H9 (cell line): Measurements from ENCODE around the gene RPS26. TPM values are rescaled to one million over a fixed set of nuclear protein-coding genes. Genes with fewer than 3 reads are reported as not detected.
"Not testable (repeated sequence)": the region's sequence is repeated elsewhere in the genome, so short reads cannot be mapped to it uniquely, and the experiment has no call there.

ENCODE experiments used
- DNase-seq: peaks from one replicate; pipeline ENCODE4 v3.0.0-alpha.2; 2017
- H2AFZ ChIP-seq: one replicate; pipeline ENCODE4 v1.6.1; 2013; ENCODE audit warnings: mild to moderate bottlenecking, low read length, control low read depth, moderate library complexity
- H2AK5ac ChIP-seq: 2 replicates; pipeline ENCODE4 v1.6.1; 2013; ENCODE audit warnings: low read length, control low read depth, mixed read lengths; ENCODE audit not compliant: insufficient read length
- H2BK120ac ChIP-seq: one replicate; pipeline ENCODE4 v1.6.1; 2013; ENCODE audit warnings: low read depth, mild to moderate bottlenecking, low read length, control low read depth, inconsistent platforms; ENCODE audit not compliant: poor library complexity, severe bottlenecking
- H2BK12ac ChIP-seq: 2 replicates; pipeline ENCODE4 v1.6.1; 2013; ENCODE audit warnings: low read length, control low read depth, mixed read lengths, low read depth; ENCODE audit not compliant: insufficient read length
- H2BK15ac ChIP-seq: 2 replicates; pipeline ENCODE4 v1.6.1; 2013; ENCODE audit warnings: low read depth, low read length, control low read depth
- H2BK20ac ChIP-seq: one replicate; pipeline ENCODE4 v1.6.1; 2013; ENCODE audit warnings: low read depth, mild to moderate bottlenecking, low read length, control low read depth, inconsistent platforms; ENCODE audit not compliant: poor library complexity, severe bottlenecking
- H2BK5ac ChIP-seq: 2 replicates; pipeline ENCODE4 v1.6.1; 2013; ENCODE audit warnings: low read length, control low read depth, mixed read lengths; ENCODE audit not compliant: insufficient read length
- H3K14ac ChIP-seq: 2 replicates; pipeline ENCODE4 v1.6.1; 2013; ENCODE audit warnings: low read length, control low read depth; ENCODE audit not compliant: insufficient read depth
- H3K18ac ChIP-seq: 2 replicates; pipeline ENCODE4 v1.6.1; 2013; ENCODE audit warnings: low read depth, mild to moderate bottlenecking, mixed read lengths, low read length, control low read depth; ENCODE audit not compliant: insufficient read length
- H3K23ac ChIP-seq: 2 replicates; pipeline ENCODE4 v1.6.1; 2013; ENCODE audit warnings: low read length, control low read depth, mixed read lengths, low read depth; ENCODE audit not compliant: insufficient read length
- H3K23me2 ChIP-seq: 2 replicates; pipeline ENCODE4 v1.6.1; 2013; ENCODE audit warnings: low read depth, mild to moderate bottlenecking, mixed read lengths, low read length, control low read depth; ENCODE audit not compliant: insufficient read length, poor library complexity, severe bottlenecking
- H3K27ac ChIP-seq: 2 replicates; pipeline ENCODE4 v1.5.1; 2013; ENCODE audit warnings: low read length, control low read depth, mixed read lengths, low read depth; ENCODE audit not compliant: insufficient read length
- H3K27me3 ChIP-seq: 2 replicates; pipeline ENCODE4 v1.6.1; 2013; ENCODE audit warnings: low read length, control low read depth, inconsistent platforms; ENCODE audit not compliant: insufficient read depth
- H3K4ac ChIP-seq: 2 replicates; pipeline ENCODE4 v1.6.1; 2013; ENCODE audit warnings: low read depth, mild to moderate bottlenecking, control low read depth, inconsistent platforms, low read length, moderate library complexity
- H3K4me1 ChIP-seq: 2 replicates; pipeline ENCODE4 v1.6.1; 2013; ENCODE audit warnings: low read length, control low read depth, inconsistent platforms; ENCODE audit not compliant: insufficient read depth
- H3K4me2 ChIP-seq: 2 replicates; pipeline ENCODE4 v1.6.1; 2013; ENCODE audit warnings: low read length, control low read depth, mixed read lengths; ENCODE audit not compliant: insufficient read length, insufficient read depth
- H3K56ac ChIP-seq: 2 replicates; pipeline ENCODE4 v1.6.1; 2013; ENCODE audit warnings: low read depth, mild to moderate bottlenecking, mixed read lengths, low read length, control low read depth; ENCODE audit not compliant: insufficient read length
- H3K79me1 ChIP-seq: 2 replicates; pipeline ENCODE4 v1.6.1; 2013; ENCODE audit warnings: low read depth, mild to moderate bottlenecking, moderate library complexity, low read length, control low read depth, inconsistent platforms; ENCODE audit not compliant: insufficient read depth, poor library complexity, severe bottlenecking
- H3K79me2 ChIP-seq: 2 replicates; pipeline ENCODE4 v1.6.1; 2013; ENCODE audit warnings: low read length, control low read depth, inconsistent platforms; ENCODE audit not compliant: insufficient read depth
- H3K9ac ChIP-seq: 2 replicates; pipeline ENCODE4 v1.6.1; 2013; ENCODE audit warnings: low read length, control low read depth, mixed read lengths; ENCODE audit not compliant: insufficient read length; ENCODE audit errors: extremely low read depth
- H3K9me3 ChIP-seq: one replicate; pipeline ENCODE4 v1.6.1; 2013; ENCODE audit warnings: low read depth, low read length, inconsistent platforms; ENCODE audit not compliant: control insufficient read depth
- H3T11ph ChIP-seq: one replicate; pipeline ENCODE4 v1.6.1; 2013; ENCODE audit warnings: mild to moderate bottlenecking, low read length, control low read depth, inconsistent platforms
- H4K20me1 ChIP-seq: one replicate; pipeline ENCODE4 v1.6.1; 2013; ENCODE audit not compliant: control insufficient read depth, insufficient read length, insufficient read depth
- H4K5ac ChIP-seq: 2 replicates; pipeline ENCODE4 v1.6.1; 2013; ENCODE audit warnings: low read depth, mild to moderate bottlenecking, mixed read lengths, low read length, control low read depth; ENCODE audit not compliant: insufficient read length
- H4K8ac ChIP-seq: replicated peaks from 2 replicates; pipeline ENCODE4 v1.6.1; 2013; ENCODE audit warnings: low read length, control low read depth, mixed read lengths, low read depth; ENCODE audit not compliant: insufficient read length
- H4K91ac ChIP-seq: 2 replicates; pipeline ENCODE4 v1.6.1; 2013; ENCODE audit warnings: low read depth, mild to moderate bottlenecking, moderate library complexity, mixed read lengths, low read length, control low read depth; ENCODE audit not compliant: insufficient read length
- H3K27ac Mint-ChIP-seq, 3 experiments: 2 replicates in 2 of 3; 3 replicates in 1 of 3; pipeline ENCODE4 v1.8.0; 2020 to 2021; ENCODE audit warnings: mixed read lengths in 3 of 3, mild to moderate bottlenecking in 1 of 3, moderate library complexity in 1 of 3
- H3K27me3 Mint-ChIP-seq: 2 replicates; pipeline ENCODE4 v1.8.0; 2021; ENCODE audit warnings: low read depth, mild to moderate bottlenecking, moderate library complexity, mixed read lengths
- H3K36me3 Mint-ChIP-seq, 3 experiments: 2 replicates in 2 of 3; 3 replicates in 1 of 3; pipeline ENCODE4 v1.8.0; 2020 to 2021; ENCODE audit warnings: low read depth in 3 of 3, mixed read lengths in 3 of 3; ENCODE audit not compliant: insufficient read depth in 1 of 3
- H3K4me1 Mint-ChIP-seq, 2 experiments: 2 replicates each; pipeline ENCODE4 v1.8.0; 2020; ENCODE audit warnings: mixed read lengths in 2 of 2
- H3K4me3 Mint-ChIP-seq, 2 experiments: 2 replicates in 1 of 2; 3 replicates in 1 of 2; pipeline ENCODE4 v1.8.0; 2020 to 2021; ENCODE audit warnings: mild to moderate bottlenecking in 2 of 2, mixed read lengths in 2 of 2, moderate library complexity in 1 of 2
- H3K9me3 Mint-ChIP-seq, 2 experiments: 2 replicates in 1 of 2; 3 replicates in 1 of 2; pipeline ENCODE4 v1.8.0; 2020; ENCODE audit warnings: mild to moderate bottlenecking in 2 of 2, mixed read lengths in 2 of 2, moderate library complexity in 1 of 2
- WGBS: extraction: QIAGEN DNeasy Blood & Tissue Kit; methylation state at CpG from one replicate; pipeline ENCODE4 v1.1.7; 2013; ENCODE audit warnings: missing lambda C conversion rate, low lambda C conversion rate, mixed read lengths; ENCODE audit not compliant: insufficient read length; ENCODE audit errors: extremely low coverage; 5-methylcytosine and 5-hydroxymethylcytosine counted together
- total RNA-seq: library from RNA; stranded (reverse); gene quantifications from 2 replicates; pipeline ENCODE4 v1.2.1, GENCODE V29; 2021
- TF ChIP-seq, protein P1 (sequence below): fragments of 200-600 bp; sonication (generic); conservative IDR thresholded peaks from 3 replicates; pipeline ENCODE4 v1.8.0; 2021; ENCODE audit warnings: antibody characterized with exemption, mild to moderate bottlenecking

Gene RPS26
- total RNA-seq, 1 experiment from 2014 or later = 51.9 TPM

- no peaks in the 10 kb centered on the region for H3K27me3 ChIP-seq
- H3K4ac ChIP-seq = no peak overlapping the region
- Mint-ChIP-seq H3K27me3 (no peaks in the 10 kb centered on the region), H3K4me3 (no peak overlapping the region; a peak in 1 of 5 replicates), H3K4me1 (peaks cover 8 to 14% of the 10 kb centered on the region in 2 experiments; a peak in 3 of 4 replicates), H3K9me3 (no peaks in the 10 kb centered on the region), H3K36me3 (peaks cover 23 to 49% (median 42%) of the 10 kb centered on the region in 3 experiments), H3K27ac (peak overlapping the region in 1 of 3 experiments; percentile 0; a peak in 1 of 7 replicates)
- no peaks in the 10 kb centered on the region for H3K4me1 ChIP-seq
- WGBS = no CpG with 5 or more reads among the region's 7 CpGs
- no peak overlapping the region for H2AFZ ChIP-seq
- H3K23ac ChIP-seq = no peak overlapping the region
- H2BK15ac ChIP-seq = no peak overlapping the region
- H4K20me1 ChIP-seq = no peaks in the 10 kb centered on the region
- peaks cover 8% of the 10 kb centered on the region for H3K23me2 ChIP-seq
- no peak overlapping the region for H2BK20ac ChIP-seq
- H2BK5ac ChIP-seq = no peak overlapping the region
- H3K4me2 ChIP-seq = no peak overlapping the region
- H2BK12ac ChIP-seq = no peak overlapping the region
- no peak overlapping the region for H2AK5ac ChIP-seq
- no peak overlapping the region for H3K18ac ChIP-seq
- H4K8ac ChIP-seq = no peak overlapping the region
- H3T11ph ChIP-seq = no peak overlapping the region
- H3K79me2 ChIP-seq = no peaks in the 10 kb centered on the region
- no peak overlapping the region for H4K5ac ChIP-seq
- no peak overlapping the region for H3K27ac ChIP-seq
- no peak overlapping the region for H3K9ac ChIP-seq
- H3K79me1 ChIP-seq = no peaks in the 10 kb centered on the region
- H3K9me3 ChIP-seq = no peaks in the 10 kb centered on the region
- TF ChIP-seq, protein P1, sequence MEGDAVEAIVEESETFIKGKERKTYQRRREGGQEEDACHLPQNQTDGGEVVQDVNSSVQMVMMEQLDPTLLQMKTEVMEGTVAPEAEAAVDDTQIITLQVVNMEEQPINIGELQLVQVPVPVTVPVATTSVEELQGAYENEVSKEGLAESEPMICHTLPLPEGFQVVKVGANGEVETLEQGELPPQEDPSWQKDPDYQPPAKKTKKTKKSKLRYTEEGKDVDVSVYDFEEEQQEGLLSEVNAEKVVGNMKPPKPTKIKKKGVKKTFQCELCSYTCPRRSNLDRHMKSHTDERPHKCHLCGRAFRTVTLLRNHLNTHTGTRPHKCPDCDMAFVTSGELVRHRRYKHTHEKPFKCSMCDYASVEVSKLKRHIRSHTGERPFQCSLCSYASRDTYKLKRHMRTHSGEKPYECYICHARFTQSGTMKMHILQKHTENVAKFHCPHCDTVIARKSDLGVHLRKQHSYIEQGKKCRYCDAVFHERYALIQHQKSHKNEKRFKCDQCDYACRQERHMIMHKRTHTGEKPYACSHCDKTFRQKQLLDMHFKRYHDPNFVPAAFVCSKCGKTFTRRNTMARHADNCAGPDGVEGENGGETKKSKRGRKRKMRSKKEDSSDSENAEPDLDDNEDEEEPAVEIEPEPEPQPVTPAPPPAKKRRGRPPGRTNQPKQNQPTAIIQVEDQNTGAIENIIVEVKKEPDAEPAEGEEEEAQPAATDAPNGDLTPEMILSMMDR = no peak
- DNase-seq = no peak
- H2BK120ac ChIP-seq = no peak overlapping the region
- H4K91ac ChIP-seq = no peak overlapping the region
- no peak overlapping the region for H3K14ac ChIP-seq
- no peak overlapping the region for H3K56ac ChIP-seq
Observed at GRCh38 chr12:56001487-56002100, 40.1 kb upstream of the RPS26 start.

DNA sequence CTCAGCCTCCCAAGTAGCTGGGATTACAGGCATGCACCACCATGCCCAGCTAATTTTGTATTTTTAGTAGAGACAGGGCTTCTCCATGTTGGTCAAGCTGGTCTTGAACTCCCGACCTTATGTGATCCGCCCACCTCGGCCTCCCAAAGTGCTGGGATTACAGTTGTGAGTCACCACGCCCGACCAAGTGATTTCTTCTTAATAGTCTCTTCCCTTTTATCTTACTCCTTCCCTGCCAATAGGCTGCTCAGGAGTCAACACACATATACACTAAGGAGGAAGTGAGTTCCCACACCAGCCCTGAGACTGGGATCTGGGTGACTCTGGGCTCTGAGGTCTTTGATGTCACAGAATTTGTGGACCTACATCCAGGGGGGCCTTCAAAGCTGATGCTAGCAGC lies 38.3 kb upstream of the RPS26 start:
- H3K4me1 Mint-ChIP-seq = peaks cover 10 to 17% of the 10 kb centered on the region in 2 experiments
- not testable (repeated sequence) for H2BK20ac ChIP-seq, H4K5ac ChIP-seq, H3K4me1 ChIP-seq, H3K27ac Mint-ChIP-seq, H4K8ac ChIP-seq, H2BK12ac ChIP-seq, H3K9me3 ChIP-seq, H3T11ph ChIP-seq, H3K18ac ChIP-seq, H3K23ac ChIP-seq, H2BK120ac ChIP-seq, H2BK5ac ChIP-seq, H3K27me3 ChIP-seq, H2BK15ac ChIP-seq, H3K14ac ChIP-seq, H3K9me3 Mint-ChIP-seq, DNase-seq, H3K23me2 ChIP-seq, H3K56ac ChIP-seq, H3K27me3 Mint-ChIP-seq, H4K91ac ChIP-seq, H3K4me3 Mint-ChIP-seq, H3K4ac ChIP-seq, H3K4me2 ChIP-seq, H3K79me1 ChIP-seq, H4K20me1 ChIP-seq, H3K79me2 ChIP-seq, H3K9ac ChIP-seq, H2AK5ac ChIP-seq, H3K27ac ChIP-seq, H2AFZ ChIP-seq
- WGBS = no CpG with 5 or more reads among the region's 5 CpGs
- peaks cover 25 to 49% (median 42%) of the 10 kb centered on the region in 3 experiments for H3K36me3 Mint-ChIP-seq
